ENCODE data around the gene BNIP5. TPM values are rescaled to one million over a fixed set of nuclear protein-coding genes. Genes with fewer than 3 reads are reported as not detected.
"Not testable (repeated sequence)": the region's sequence is repeated elsewhere in the genome, so short reads cannot be mapped to it uniquely, and the experiment has no call there.

BNIP5 gene
- total RNA-seq, 1 experiment from 2014 or later: 0.94 TPM

- no peak overlapping the region for H3K27ac Mint-ChIP-seq (ENCODE audit: unreplicated experiment)
- no peaks in the 10 kb centered on the region for H3K36me3 Mint-ChIP-seq (ENCODE audit: insufficient read depth, unreplicated experiment)
- no peaks in the 10 kb centered on the region for H3K9me3 Mint-ChIP-seq (ENCODE audit: low read depth, unreplicated experiment)
- CTCF ChIA-PET: interaction anchor here (0.6 kb wide), 1 partner anchor 851 kb away, joined by 3 read pairs; no protein-coding TSS in a partner anchor
- H3K4me3 Mint-ChIP-seq (ENCODE audit: low read depth, unreplicated experiment): no peak overlapping the region
- peaks cover 14% of the 10 kb centered on the region for H3K4me1 Mint-ChIP-seq (ENCODE audit: low read depth, unreplicated experiment)
- H3K27me3 Mint-ChIP-seq (ENCODE audit: unreplicated experiment): peaks cover 15% of the 10 kb centered on the region
- intact Hi-C loops (cut with micrococcal nuclease; ENCODE audit: unreplicated experiment): no loop called here
- no peak for DNase-seq
- no peak for TF ChIP-seq CTCF (IDR thresholded peaks at IDR 0.05; ENCODE audit: unreplicated experiment)
- BruUV-seq (replicated peaks): no TSS peak
Measured at GRCh38 chr6:36367743-36368142, 31.1 kb upstream of the BNIP5 start.

DNA sequence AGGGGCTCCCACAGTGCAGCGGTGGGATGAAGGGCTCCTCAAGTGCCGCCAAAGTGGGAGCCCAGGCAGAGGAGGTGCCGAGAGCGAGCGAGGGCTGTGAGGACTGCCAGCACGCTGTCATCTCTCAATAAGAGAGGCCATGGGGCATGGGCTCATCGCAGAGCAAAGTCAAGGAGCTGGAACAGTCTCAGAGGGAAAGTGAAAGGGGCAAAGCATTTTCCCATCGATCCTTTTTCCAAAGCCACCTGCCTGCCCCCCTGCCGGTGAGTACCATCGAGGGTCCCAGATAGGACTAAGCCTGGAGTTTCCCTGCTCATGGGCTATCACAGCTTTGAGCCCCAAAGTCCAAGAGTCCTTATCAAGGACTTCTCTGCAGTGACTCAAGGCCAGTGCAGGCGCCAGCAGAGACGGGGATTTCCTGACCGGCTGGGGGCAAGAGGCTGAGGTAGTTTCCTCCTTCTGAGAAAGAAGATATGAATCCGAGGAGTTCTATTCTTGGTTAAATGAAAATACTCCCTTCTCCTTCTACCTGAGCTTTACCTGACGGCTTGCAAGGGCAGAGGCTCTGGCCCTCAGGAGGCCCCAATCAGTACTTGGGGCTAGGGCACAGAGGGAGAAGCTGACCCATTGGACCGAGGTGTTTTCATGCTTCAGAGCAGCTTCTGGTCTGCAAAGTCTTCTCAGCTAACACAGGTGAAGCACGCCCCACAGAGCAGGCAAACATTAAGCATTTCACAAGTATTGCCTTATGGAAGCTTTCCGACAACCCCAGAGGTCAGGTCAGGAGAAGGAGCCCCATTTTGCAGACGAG is 28.2 kb upstream of the BNIP5 start:
- H3K27me3 Mint-ChIP-seq (ENCODE audit: unreplicated experiment): no peaks in the 10 kb centered on the region
- no peaks in the 10 kb centered on the region for H3K9me3 Mint-ChIP-seq (ENCODE audit: low read depth, unreplicated experiment)
- intact Hi-C loops (cut with micrococcal nuclease; ENCODE audit: unreplicated experiment): no loop called here
- CTCF ChIA-PET: interaction anchor here (0.8 to 1.4 kb wide), 5 partner anchors 22 to 226 kb away, joined by 3 to 7 read pairs (median 5); no protein-coding TSS in a partner anchor
- H3K36me3 Mint-ChIP-seq (ENCODE audit: insufficient read depth, unreplicated experiment): no peaks in the 10 kb centered on the region
- DNase-seq: peak; percentile 70
- TF ChIP-seq CTCF (IDR thresholded peaks at IDR 0.05; ENCODE audit: unreplicated experiment): no peak
- no peak overlapping the region for H3K27ac Mint-ChIP-seq (ENCODE audit: unreplicated experiment)
- peaks cover 28% of the 10 kb centered on the region for H3K4me1 Mint-ChIP-seq (ENCODE audit: low read depth, unreplicated experiment)
- H3K4me3 Mint-ChIP-seq (ENCODE audit: low read depth, unreplicated experiment): no peak overlapping the region
- BruUV-seq (replicated peaks): no TSS peak

- intact Hi-C loops (cut with micrococcal nuclease; ENCODE audit: unreplicated experiment); H3K36me3 Mint-ChIP-seq (ENCODE audit: insufficient read depth, unreplicated experiment); BruUV-seq (replicated peaks); H3K27ac Mint-ChIP-seq (ENCODE audit: unreplicated experiment); DNase-seq; H3K4me3 Mint-ChIP-seq (ENCODE audit: low read depth, unreplicated experiment); H3K27me3 Mint-ChIP-seq (ENCODE audit: unreplicated experiment); H3K9me3 Mint-ChIP-seq (ENCODE audit: low read depth, unreplicated experiment): not testable (repeated sequence)
- H3K4me1 Mint-ChIP-seq (ENCODE audit: low read depth, unreplicated experiment): peaks cover 35% of the 10 kb centered on the region
- CTCF ChIA-PET: interaction anchor here (0.8 to 6.2 kb wide), 4 partner anchors 22 to 62 kb away, joined by 3 to 31 read pairs (median 5); no protein-coding TSS in a partner anchor
Measured at GRCh38 chr6:36364061-36364635, 27.5 kb upstream of the BNIP5 start.

DNA sequence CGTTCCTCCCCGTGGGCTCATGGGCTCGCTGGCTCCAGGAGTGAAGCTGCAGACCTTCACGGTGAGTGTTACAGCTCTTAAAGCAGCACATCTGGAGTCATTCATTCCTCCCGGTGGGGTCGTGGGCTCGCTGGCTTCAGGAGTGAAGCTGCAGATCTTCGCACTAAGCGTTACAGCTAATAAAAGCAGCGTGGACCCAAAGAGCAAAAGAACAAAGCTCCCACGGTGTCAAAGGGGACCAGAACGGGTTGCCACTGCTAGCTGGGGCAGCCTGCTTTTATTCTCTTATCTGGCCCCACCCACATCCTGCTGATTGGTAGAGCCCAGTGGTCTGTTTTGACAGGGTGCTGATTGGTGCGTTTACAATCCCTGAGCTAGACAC is 26.7 kb upstream of the BNIP5 start:
- H3K27me3 Mint-ChIP-seq (ENCODE audit: unreplicated experiment); intact Hi-C loops (cut with micrococcal nuclease; ENCODE audit: unreplicated experiment); BruUV-seq (replicated peaks); DNase-seq; H3K27ac Mint-ChIP-seq (ENCODE audit: unreplicated experiment); H3K9me3 Mint-ChIP-seq (ENCODE audit: low read depth, unreplicated experiment); H3K36me3 Mint-ChIP-seq (ENCODE audit: insufficient read depth, unreplicated experiment); H3K4me3 Mint-ChIP-seq (ENCODE audit: low read depth, unreplicated experiment): not testable (repeated sequence)
- peaks cover 43% of the 10 kb centered on the region for H3K4me1 Mint-ChIP-seq (ENCODE audit: low read depth, unreplicated experiment)
- CTCF ChIA-PET: interaction anchor here (0.6 to 6.2 kb wide), 2 partner anchors 29 to 61 kb away, joined by 6 to 31 read pairs; no protein-coding TSS in a partner anchor

GRCh38 chr6:36362551-36363370 is 26.1 kb upstream of the BNIP5 start:
- no peaks in the 10 kb centered on the region for H3K27me3 Mint-ChIP-seq (ENCODE audit: unreplicated experiment)
- H3K4me3 Mint-ChIP-seq (ENCODE audit: low read depth, unreplicated experiment): no peak overlapping the region
- no peak for TF ChIP-seq CTCF (IDR thresholded peaks at IDR 0.05; ENCODE audit: unreplicated experiment)
- H3K36me3 Mint-ChIP-seq (ENCODE audit: insufficient read depth, unreplicated experiment): no peaks in the 10 kb centered on the region
- CTCF ChIA-PET: interaction anchor here (0.6 to 6.2 kb wide), 2 partner anchors 29 to 60 kb away, joined by 6 to 31 read pairs; no protein-coding TSS in a partner anchor
- no peak for DNase-seq
- no TSS peak for BruUV-seq (replicated peaks)
- H3K9me3 Mint-ChIP-seq (ENCODE audit: low read depth, unreplicated experiment): no peaks in the 10 kb centered on the region
- no peak overlapping the region for H3K27ac Mint-ChIP-seq (ENCODE audit: unreplicated experiment)
- H3K4me1 Mint-ChIP-seq (ENCODE audit: low read depth, unreplicated experiment): peaks cover 49% of the 10 kb centered on the region
- intact Hi-C loops (cut with micrococcal nuclease; ENCODE audit: unreplicated experiment): no loop called here

Data from Calu3 (cell line).